Neuronal stem cell (in vitro differentiated cells): ENCODE measurements around the gene C11orf54.

Experiments
- DNase-seq: peaks from one replicate; pipeline ENCODE4 v3.0.0-alpha.2; 2013; ENCODE audit warnings: low spot score
- H2AFZ ChIP-seq: one replicate; pipeline ENCODE4 v1.6.1; 2013; ENCODE audit warnings: mild to moderate bottlenecking, low read length, inconsistent platforms
- H2AK5ac ChIP-seq: 2 replicates; pipeline ENCODE4 v1.6.1; 2013; ENCODE audit warnings: low read depth, mild to moderate bottlenecking, inconsistent platforms, low read length, moderate library complexity, mixed read lengths
- H2BK120ac ChIP-seq: 2 replicates; pipeline ENCODE4 v1.6.1; 2013; ENCODE audit warnings: low read depth, mild to moderate bottlenecking, inconsistent platforms, low read length, moderate library complexity, mixed read lengths
- H2BK12ac ChIP-seq: one replicate; pipeline ENCODE4 v1.6.1; 2013; ENCODE audit warnings: low read length, inconsistent platforms
- H2BK15ac ChIP-seq: 2 replicates; pipeline ENCODE4 v1.6.1; 2013; ENCODE audit warnings: mild to moderate bottlenecking, low read length, inconsistent platforms, mixed read lengths
- H2BK5ac ChIP-seq: one replicate; pipeline ENCODE4 v1.6.1; 2013; ENCODE audit warnings: inconsistent platforms, mild to moderate bottlenecking, low read length, moderate library complexity
- H3K14ac ChIP-seq: one replicate; pipeline ENCODE4 v1.6.1; 2013; ENCODE audit warnings: low read length, inconsistent platforms
- H3K18ac ChIP-seq: 2 replicates; pipeline ENCODE4 v1.6.1; 2013; ENCODE audit warnings: low read length, inconsistent platforms
- H3K23ac ChIP-seq: 2 replicates; pipeline ENCODE4 v1.6.1; 2013; ENCODE audit warnings: low read depth, mild to moderate bottlenecking, mixed read lengths, low read length, inconsistent platforms; ENCODE audit not compliant: poor library complexity
- H3K27ac ChIP-seq: replicated peaks from 3 replicates; pipeline ENCODE4 v1.5.1; 2013; ENCODE audit warnings: low read length, inconsistent platforms
- H3K27me3 ChIP-seq, 3 experiments: 2 replicates each; pipeline ENCODE4 v1.6.1; 2013; ENCODE audit warnings: low read length in 3 of 3, mild to moderate bottlenecking in 2 of 3, inconsistent platforms in 1 of 3, low read depth in 1 of 3, mixed read lengths in 1 of 3, moderate library complexity in 1 of 3; ENCODE audit not compliant: control insufficient read depth in 3 of 3, insufficient read depth in 3 of 3
- H3K36me3 ChIP-seq, 2 donors: replicated peaks in 1 of 2; 2 replicates each; pipeline ENCODE4 v1.6.1; 2013; ENCODE audit warnings: low read length in 2 of 2; ENCODE audit not compliant: control insufficient read depth in 2 of 2, insufficient read depth in 2 of 2
- H3K4ac ChIP-seq: 2 replicates; pipeline ENCODE4 v1.6.1; 2013; ENCODE audit warnings: inconsistent platforms, mild to moderate bottlenecking, low read length, moderate library complexity
- H3K4me1 ChIP-seq, 2 donors: 1 replicate in 1 of 2; 2 replicates in 1 of 2; pipeline ENCODE4 v1.6.1; 2013; ENCODE audit warnings: low read length in 2 of 2, low read depth in 1 of 2; ENCODE audit not compliant: control insufficient read depth in 2 of 2, insufficient read depth in 1 of 2
- H3K4me2 ChIP-seq: one replicate; pipeline ENCODE4 v1.6.1; 2013; ENCODE audit warnings: mild to moderate bottlenecking, low read length, inconsistent platforms; ENCODE audit not compliant: insufficient read depth, poor library complexity, severe bottlenecking
- H3K4me3 ChIP-seq, 2 donors: 2 replicates each; pipeline ENCODE4 v1.5.1; 2013; ENCODE audit warnings: low read length in 2 of 2, mild to moderate bottlenecking in 2 of 2, inconsistent platforms in 1 of 2, moderate library complexity in 1 of 2
- H3K79me1 ChIP-seq: one replicate; pipeline ENCODE4 v1.6.1; 2013; ENCODE audit warnings: low read depth, mild to moderate bottlenecking, inconsistent platforms, low read length, moderate library complexity
- H3K9ac ChIP-seq: one replicate; pipeline ENCODE4 v1.6.1; 2013; ENCODE audit warnings: mild to moderate bottlenecking, low read depth, low read length, inconsistent platforms; ENCODE audit not compliant: poor library complexity
- H3K9me3 ChIP-seq, 2 donors: replicated peaks in 1 of 2; 2 replicates each; pipeline versions ENCODE3 to v1.6.1; 2013; ENCODE audit warnings: low read length in 2 of 2, mild to moderate bottlenecking in 2 of 2, inconsistent platforms in 1 of 2, low read depth in 1 of 2, mixed read lengths in 1 of 2, moderate library complexity in 1 of 2; ENCODE audit not compliant: control insufficient read depth in 2 of 2, insufficient read depth in 1 of 2
- H4K8ac ChIP-seq: one replicate; pipeline ENCODE4 v1.6.1; 2013; ENCODE audit warnings: low read depth, mild to moderate bottlenecking, inconsistent platforms, low read length, moderate library complexity
- H4K91ac ChIP-seq: one replicate; pipeline ENCODE4 v1.6.1; 2013; ENCODE audit warnings: low read length, low read depth, mild to moderate bottlenecking, inconsistent platforms; ENCODE audit not compliant: poor library complexity
- WGBS, 2 donors: extraction: QIAGEN DNeasy Blood & Tissue Kit; methylation state at CpG; one replicate each; pipeline ENCODE4 v1.1.7; 2013; ENCODE audit warnings: missing lambda C conversion rate in 2 of 2, mixed read lengths in 1 of 2; ENCODE audit not compliant: insufficient read length in 2 of 2, insufficient replicate concordance in 1 of 2; ENCODE audit errors: extremely low coverage in 2 of 2; 5-methylcytosine and 5-hydroxymethylcytosine counted together

C11orf54 gene

DNA sequence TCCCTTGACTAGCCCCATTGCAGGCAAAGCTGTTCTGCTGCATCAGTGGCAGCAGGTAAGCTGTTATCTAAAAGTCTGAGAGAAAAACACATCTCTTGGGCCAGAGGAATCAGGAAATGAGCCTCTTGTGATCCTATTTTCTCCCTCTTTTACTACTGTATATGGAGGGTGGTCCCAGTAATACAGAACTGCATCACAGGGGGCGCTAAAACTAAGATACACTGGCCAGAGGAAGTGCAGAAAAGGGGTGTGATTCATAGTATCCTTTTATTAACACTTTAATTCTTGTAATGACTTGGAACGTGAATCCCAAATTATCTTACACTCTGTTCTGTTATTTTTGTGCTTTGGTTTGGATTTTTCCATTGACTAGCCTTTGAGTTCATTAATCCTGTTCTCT lies 33.8 kb downstream of the C11orf54 start:
- Histone ChIP-seq H4K91ac (no peak overlapping the region), H3K27ac (no peak overlapping the region), H3K9me3 (no peaks in the 10 kb centered on the region), H3K79me1 (peaks cover 4% of the 10 kb centered on the region), H3K9ac (no peak overlapping the region), H3K23ac (no peak overlapping the region), H3K36me3 (peaks cover 0 to 2% of the 10 kb centered on the region in 2 donors), H3K4me3 (no peak overlapping the region), H2AK5ac (no peak overlapping the region), H2BK15ac (no peak overlapping the region), H2AFZ (no peak overlapping the region), H2BK120ac (no peak overlapping the region), H4K8ac (no peak overlapping the region), H3K4me2 (no peak overlapping the region), H2BK5ac (no peak overlapping the region), H3K4me1 (peaks cover 0 to 2% of the 10 kb centered on the region in 2 donors), H3K14ac (no peak overlapping the region), H2BK12ac (no peak overlapping the region), H3K18ac (no peak overlapping the region), H3K4ac (no peak overlapping the region), H3K27me3 (no peaks in the 10 kb centered on the region)
- DNase-seq: no peak
- no CpG with 5 or more reads among the region's 2 CpGs for WGBS, 2 donors

DNA sequence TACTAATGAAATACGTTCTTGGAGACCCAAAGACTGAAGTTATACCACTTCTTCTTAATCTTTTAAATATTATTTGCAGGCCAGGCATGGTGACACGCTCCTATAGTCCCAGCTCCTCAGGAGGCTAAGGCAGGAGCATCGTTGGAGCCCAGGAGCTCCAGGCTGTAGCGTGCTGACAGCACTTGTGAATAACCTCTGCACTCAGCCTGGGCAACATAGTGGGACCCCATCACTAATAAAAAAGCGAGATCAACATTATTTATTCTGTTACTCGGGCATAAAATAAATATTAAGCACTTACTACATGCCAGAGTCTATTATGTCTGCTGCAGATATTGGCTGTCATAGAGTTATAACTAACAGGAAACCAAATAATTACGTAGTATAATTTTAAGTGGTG lies 41.9 kb downstream of the C11orf54 start:
- Histone ChIP-seq H3K23ac (no peak overlapping the region), H2AFZ (peak overlapping the region; percentile 95), H3K9ac (no peak overlapping the region), H2AK5ac (no peak overlapping the region), H3K14ac (no peak overlapping the region), H3K36me3 (peaks cover 0 to 28% of the 10 kb centered on the region in 2 donors), H2BK15ac (no peak overlapping the region), H2BK12ac (no peak overlapping the region), H2BK5ac (no peak overlapping the region), H4K8ac (no peak overlapping the region), H3K4me3 (peak overlapping the region in 1 of 2 donors; percentile 95), H4K91ac (no peak overlapping the region), H3K4ac (no peak overlapping the region), H3K27me3 (no peaks in the 10 kb centered on the region), H3K79me1 (peaks cover 2% of the 10 kb centered on the region), H3K27ac (no peak overlapping the region), H3K4me2 (peak overlapping the region; percentile 64), H3K9me3 (no peaks in the 10 kb centered on the region), H3K18ac (no peak overlapping the region), H3K4me1 (peaks cover 4 to 5% of the 10 kb centered on the region in 2 donors), H2BK120ac (no peak overlapping the region)
- no peak for DNase-seq
- WGBS, 2 donors: no CpG with 5 or more reads among the region's 7 CpGs

DNA sequence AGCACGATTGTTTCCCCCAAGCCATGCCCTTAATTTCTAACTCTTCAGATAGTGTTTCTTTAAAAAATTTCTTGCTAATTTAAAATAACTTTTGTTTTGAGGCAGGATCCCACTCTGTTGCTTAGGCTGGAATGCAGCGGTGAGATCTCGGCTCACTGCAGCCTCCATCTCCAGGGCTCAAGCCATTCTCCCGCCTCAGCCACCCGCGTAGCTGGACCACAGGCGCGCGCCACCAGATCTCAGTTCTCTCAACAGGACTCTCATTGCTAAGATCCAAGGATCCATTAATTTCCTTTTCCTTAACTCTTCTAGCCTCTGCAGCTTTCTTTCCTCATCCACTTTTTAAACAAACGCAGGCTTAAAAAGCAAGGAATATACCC lies 42.3 kb downstream of the C11orf54 start:
- Histone ChIP-seq H2BK5ac (no peak overlapping the region), H2AFZ (peak overlapping the region; percentile 95), H3K79me1 (peaks cover 2% of the 10 kb centered on the region), H3K9ac (peak overlapping the region; percentile 44), H3K27me3 (no peaks in the 10 kb centered on the region), H3K23ac (peak overlapping the region; percentile 99), H3K27ac (peak overlapping the region; percentile 55), H3K4me2 (peak overlapping the region; percentile 64), H3K14ac (no peak overlapping the region), H3K4ac (no peak overlapping the region), H3K4me1 (peaks cover 4 to 5% of the 10 kb centered on the region in 2 donors), H2BK120ac (no peak overlapping the region), H2BK12ac (no peak overlapping the region), H2AK5ac (no peak overlapping the region), H3K18ac (peak overlapping the region; percentile 80), H4K8ac (no peak overlapping the region), H3K4me3 (peak overlapping the region; percentile 80 to 95), H3K36me3 (peaks cover 0 to 32% of the 10 kb centered on the region in 2 donors), H2BK15ac (no peak overlapping the region), H3K9me3 (no peaks in the 10 kb centered on the region), H4K91ac (no peak overlapping the region)
- DNase-seq: no peak
- WGBS, 2 donors: no CpG with 5 or more reads among the region's 10 CpGs

DNA sequence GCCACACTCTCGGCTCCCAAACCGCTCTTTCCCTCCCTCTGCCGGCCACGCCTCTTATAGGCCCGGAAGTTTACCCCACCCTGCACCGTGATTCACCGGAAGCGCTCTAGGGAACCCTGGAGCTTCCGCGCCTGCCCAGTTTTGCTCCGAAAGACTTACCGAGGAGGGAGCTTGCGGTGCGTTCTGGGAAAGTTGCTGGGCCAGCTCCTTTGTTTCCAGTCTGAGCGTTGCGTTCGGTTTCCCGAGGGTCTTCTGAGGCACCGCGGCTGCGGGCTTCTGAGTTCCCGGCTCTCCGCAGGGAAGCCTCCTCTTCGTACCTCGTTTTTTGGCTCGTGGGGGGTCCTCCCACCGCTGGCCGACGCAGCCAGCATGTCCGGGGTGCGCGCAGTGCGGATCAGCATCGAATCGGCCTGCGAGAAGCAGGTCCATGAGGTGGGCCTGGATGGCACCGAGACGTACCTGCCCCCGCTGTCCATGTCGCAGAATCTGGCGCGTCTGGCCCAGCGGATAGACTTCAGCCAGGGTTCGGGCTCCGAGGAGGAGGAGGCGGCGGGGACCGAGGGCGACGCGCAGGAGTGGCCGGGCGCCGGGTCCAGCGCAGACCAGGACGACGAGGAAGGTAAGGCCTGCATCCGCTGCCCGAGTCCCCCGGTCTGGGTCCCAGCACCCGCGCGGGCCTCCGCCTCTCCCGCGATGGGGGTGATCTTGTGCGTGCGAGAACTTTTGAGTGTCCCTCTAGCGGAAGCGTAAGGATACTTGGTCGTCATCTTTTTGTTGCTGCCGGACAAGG lies 42.9 kb downstream of the C11orf54 start, which contains the start of gene MED17:
MED17 (plus strand) TSS at position 138 of the 790 bp plus-strand sequence; CDS start at position 370, 232 bp downstream.
- Histone ChIP-seq H2AFZ (peak within 1 kb of the TSS; percentile 95), H2BK12ac (peak within 1 kb of the TSS; percentile 90), H3K79me1 (peaks cover 2% of the 10 kb centered on the region), H3K27me3 (no peaks in the 10 kb centered on the region), H3K36me3 (peaks cover 0 to 38% of the 10 kb centered on the region in 2 donors), H3K18ac (peak within 1 kb of the TSS; percentile 100), H4K91ac (peak within 1 kb of the TSS; percentile 100), H2BK120ac (peak within 1 kb of the TSS; percentile 94), H3K4me1 (peaks cover 4 to 5% of the 10 kb centered on the region in 2 donors), H3K27ac (peak within 1 kb of the TSS; percentile 95), H2AK5ac (peak within 1 kb of the TSS; percentile 97), H3K9ac (peak within 1 kb of the TSS; percentile 100), H3K9me3 (no peaks in the 10 kb centered on the region), H2BK15ac (peak within 1 kb of the TSS; percentile 99), H3K23ac (peak within 1 kb of the TSS; percentile 99), H2BK5ac (peak within 1 kb of the TSS; percentile 98), H3K4me2 (peak within 1 kb of the TSS; percentile 64), H3K4ac (peak within 1 kb of the TSS; percentile 99), H3K4me3 (peak within 1 kb of the TSS; percentile 95 to 98), H3K14ac (peak within 1 kb of the TSS; percentile 100), H4K8ac (peak within 1 kb of the TSS; percentile 96)
- WGBS, 2 donors: no CpG with 5 or more reads among the region's 72 CpGs
- peak; percentile 90 for DNase-seq
